CD4-positive, alpha-beta T cell (primary cell): ENCODE results near the gene BRME1. TPM values are rescaled to one million over a fixed set of nuclear protein-coding genes. Genes with fewer than 3 reads are reported as not detected.

ENCODE experiments used
- ATAC-seq: fragments of 200-7000 bp; cut with Tn5 transposase; one replicate; pipeline ENCODE4 v1.10.0; 2022; ENCODE audit warnings: mild to moderate bottlenecking; ENCODE audit not compliant: poor library complexity
- CTCF ChIA-PET: fragments of 350-600 bp; sonication (Branson Sonifier 250); formaldehyde crosslinking; loops from one replicate; lab custom pipeline; 2021; ENCODE audit warnings: antibody characterized with exemption, inconsistent platforms; lab: Charles Lee
- POLR2A ChIA-PET: fragments of 350-600 bp; sonication (Branson Sonifier 250); formaldehyde crosslinking; loops from one replicate; lab custom pipeline; 2021; ENCODE audit warnings: antibody characterized with exemption, inconsistent platforms; lab: Charles Lee
- DNase-seq, 14 experiments: peaks; one replicate each; pipeline ENCODE4 v3.0.0-alpha.2; 2013 to 2020; ENCODE audit warnings: mixed read lengths in 2 of 14
- H3K27ac ChIP-seq, 2 donors: one replicate each; pipeline versions ENCODE4 v1.5.1 to v1.7.0; 2013; ENCODE audit warnings: low read length in 2 of 2, low read depth in 1 of 2, mild to moderate bottlenecking in 1 of 2
- H3K27me3 ChIP-seq, 2 experiments: 1 replicate in 1 of 2; 2 replicates in 1 of 2; pipeline versions ENCODE4 v1.6.1 to v1.7.0; 2013; ENCODE audit warnings: low read length in 2 of 2, control low read depth in 1 of 2, mild to moderate bottlenecking in 1 of 2, moderate library complexity in 1 of 2; ENCODE audit not compliant: insufficient read depth in 2 of 2, control insufficient read depth in 1 of 2
- H3K36me3 ChIP-seq: one replicate; pipeline ENCODE4 v1.6.1; 2013; ENCODE audit warnings: low read length, control low read depth; ENCODE audit not compliant: insufficient read depth
- H3K4me1 ChIP-seq: one replicate; pipeline ENCODE4 v1.6.1; 2013; ENCODE audit warnings: low read length, control low read depth; ENCODE audit not compliant: insufficient read depth
- H3K4me3 ChIP-seq: one replicate; pipeline ENCODE4 v1.5.1; 2013; ENCODE audit warnings: mild to moderate bottlenecking, low read length, moderate library complexity
- H3K9me3 ChIP-seq, 2 experiments: 1 replicate in 1 of 2; 2 replicates in 1 of 2; pipeline versions ENCODE4 v1.6.1 to v1.7.0; 2013; ENCODE audit warnings: low read length in 2 of 2, mild to moderate bottlenecking in 2 of 2, control low read depth in 1 of 2, moderate library complexity in 1 of 2; ENCODE audit not compliant: control insufficient read depth in 1 of 2, insufficient read depth in 1 of 2
- H3K27ac Mint-ChIP-seq: one replicate; pipeline ENCODE4 v1.8.0; 2020; ENCODE audit warnings: mixed read lengths
- H3K27me3 Mint-ChIP-seq: one replicate; pipeline ENCODE4 v1.8.0; 2021; ENCODE audit warnings: mixed read lengths
- H3K36me3 Mint-ChIP-seq: one replicate; pipeline ENCODE4 v1.8.0; 2021; ENCODE audit warnings: low read depth, mixed read lengths
- H3K4me1 Mint-ChIP-seq: one replicate; pipeline ENCODE4 v1.8.0; 2021; ENCODE audit warnings: low read depth, mixed read lengths
- H3K4me3 Mint-ChIP-seq: one replicate; pipeline ENCODE4 v1.8.0; 2020; ENCODE audit warnings: mild to moderate bottlenecking, mixed read lengths
- H3K9me3 Mint-ChIP-seq: one replicate; pipeline ENCODE4 v1.8.0; 2020; ENCODE audit warnings: mixed read lengths
- CTCF ChIP-seq: fragments of 200-600 bp; IDR thresholded peaks from one replicate; pipeline ENCODE4 v1.8.0; 2022; ENCODE audit warnings: antibody characterized with exemption, mild to moderate bottlenecking
- intact Hi-C, 2 experiments: fragments of 100-400 bp; cut with DNase I in 1 of 2; cut with micrococcal nuclease in 1 of 2; formaldehyde crosslinking; loops; one replicate each; pipeline versions ENCODE4 v1.15.1 to v1.9.0; 2023 to 2025; cut with DNase I, micrococcal nuclease
- total RNA-seq, 174 experiments: library from RNA in 2 of 174; stranded (reverse) in 2 of 174; gene quantifications; one replicate each; pipeline ENCODE4 v1.2.3 and lab custom pipeline; 2021 to 2026

The BRME1 gene
- total RNA-seq, 2 experiments from 2014 or later, result 1.1 to 1.3 TPM

GRCh38 chr19:13841962-13842290 lies 64.0 kb downstream of the BRME1 start:
- H3K36me3 Mint-ChIP-seq, result peaks cover 12% of the 10 kb centered on the region
- Histone ChIP-seq H3K9me3 (no peaks in the 10 kb centered on the region), H3K27me3 (no peaks in the 10 kb centered on the region), H3K4me3 (peak overlapping the region; percentile 73), H3K36me3 (peaks cover 5% of the 10 kb centered on the region), H3K4me1 (peaks cover 93% of the 10 kb centered on the region), H3K27ac (peak overlapping the region; percentile 89 to 97)
- ATAC-seq (no peak), DNase-seq (peak in 5 of 14 experiments; percentile 29 to 73 (median 54))
- no peaks in the 10 kb centered on the region for H3K9me3 Mint-ChIP-seq
- intact Hi-C loops, result loop anchor here in 1 of 2 experiments (10.0 kb wide), 1 partner anchor 687 kb away; the partner anchor contains the start of genes IER2 and STX10
- H3K4me1 Mint-ChIP-seq, result peaks cover 80% of the 10 kb centered on the region
- peak overlapping the region; percentile 93 for H3K4me3 Mint-ChIP-seq
- POLR2A ChIA-PET, result interaction anchor here (0.8 kb wide), 1 partner anchor 676 kb away, joined by 3 read pairs; the partner anchor contains the start of gene DNAJB1
- CTCF ChIA-PET, result interaction anchor here (4.4 kb wide), 1 partner anchor 21 kb away, joined by 40 read pairs; no protein-coding TSS in a partner anchor
- no peak for TF ChIP-seq CTCF
- no peaks in the 10 kb centered on the region for H3K27me3 Mint-ChIP-seq
- peak overlapping the region; percentile 99 for H3K27ac Mint-ChIP-seq

GRCh38 chr19:13841086-13841961 lies 64.6 kb downstream of the BRME1 start:
- peaks cover 80% of the 10 kb centered on the region for H3K4me1 Mint-ChIP-seq
- intact Hi-C loops, result loop anchor here in 1 of 2 experiments (10.0 kb wide), 1 partner anchor 687 kb away; the partner anchor contains the start of genes IER2 and STX10
- CTCF ChIA-PET, result interaction anchor here (4.4 kb wide), 1 partner anchor 21 kb away, joined by 40 read pairs; no protein-coding TSS in a partner anchor

More at GRCh38 chr19:13841086-13841961, 64.6 kb downstream of the BRME1 start:
- Histone ChIP-seq H3K27me3 (no peaks in the 10 kb centered on the region), H3K4me1 (peaks cover 93% of the 10 kb centered on the region), H3K36me3 (peaks cover 7% of the 10 kb centered on the region), H3K4me3 (peak overlapping the region; percentile 73), H3K9me3 (no peaks in the 10 kb centered on the region), H3K27ac (peak overlapping the region; percentile 89 to 97)
- H3K36me3 Mint-ChIP-seq, result peaks cover 7% of the 10 kb centered on the region
- peak overlapping the region; percentile 99 for H3K27ac Mint-ChIP-seq
- no peak for TF ChIP-seq CTCF
- no peaks in the 10 kb centered on the region for H3K27me3 Mint-ChIP-seq
- DNase-seq, result peak in 5 of 14 experiments; percentile 25 to 68 (median 53)
- no peaks in the 10 kb centered on the region for H3K9me3 Mint-ChIP-seq
- H3K4me3 Mint-ChIP-seq, result peak overlapping the region; percentile 93
- ATAC-seq, result no peak
- POLR2A ChIA-PET, result interaction anchor here (0.8 kb wide), 1 partner anchor 677 kb away, joined by 3 read pairs; the partner anchor contains the start of gene DNAJB1
